ENCODE results near the gene VEGFA. TPM values are rescaled to one million over a fixed set of nuclear protein-coding genes. Genes with fewer than 3 reads are reported as not detected.
A peak's percentile ranks its signal among the peaks of the same experiment; 100 is the strongest.

VEGFA gene
- total RNA-seq, 6 donors from 2014 or later: 129 to 564 (median 261) TPM

GRCh38 chr6:43748765-43749164, 21.2 kb upstream of the VEGFA start:
- Histone ChIP-seq H3K36me3 (no peaks in the 10 kb centered on the region), H3K9me3 (no peaks in the 10 kb centered on the region), H3K4me1 (peaks cover 0 to 11% (median 0%) of the 10 kb centered on the region in 4 donors), H3K4me3 (no peak overlapping the region), H3K27me3 (no peaks in the 10 kb centered on the region), H3K27ac (no peak overlapping the region)
- DNase-seq (no peak), ATAC-seq (ENCODE audit: low FRiP score in 2 of 2) (no peak)
- TF ChIP-seq EP300 (IDR thresholded peaks at IDR 0.05) (no peak), CTCF (IDR thresholded peaks at IDR 0.05) (no peak), POLR2AphosphoS5 (IDR thresholded peaks at IDR 0.05) (no peak), POLR2A (IDR thresholded peaks at IDR 0.05) (no peak)
- 98% methylated on average over 2 of the region's 2 CpGs for WGBS, 2 donors

GRCh38 chr6:43749461-43749860, 20.6 kb upstream of the VEGFA start:
- H3K9me3 ChIP-seq: no peaks in the 10 kb centered on the region
- 84 to 97% methylated on average over 2 of the region's 2 CpGs for WGBS, 2 donors
- TF ChIP-seq CTCF (IDR thresholded peaks at IDR 0.05) (no peak), EP300 (IDR thresholded peaks at IDR 0.05) (no peak), POLR2A (IDR thresholded peaks at IDR 0.05) (no peak), POLR2AphosphoS5 (IDR thresholded peaks at IDR 0.05) (no peak)
- H3K27me3 ChIP-seq: no peaks in the 10 kb centered on the region
- ATAC-seq (ENCODE audit: low FRiP score in 2 of 2) (no peak), DNase-seq (no peak)
- H3K4me3 ChIP-seq: no peak overlapping the region
- no peak overlapping the region for H3K27ac ChIP-seq
- peaks cover 0 to 8% (median 0%) of the 10 kb centered on the region in 4 donors for H3K4me1 ChIP-seq
- H3K36me3 ChIP-seq: no peaks in the 10 kb centered on the region

GRCh38 chr6:43750622-43751021, 19.4 kb upstream of the VEGFA start:
- H3K36me3 ChIP-seq: no peaks in the 10 kb centered on the region
- no peak overlapping the region for H3K4me3 ChIP-seq
- WGBS, 2 donors: 83 to 88% methylated on average over 3 of the region's 3 CpGs
- TF ChIP-seq CTCF (IDR thresholded peaks at IDR 0.05) (no peak), POLR2AphosphoS5 (IDR thresholded peaks at IDR 0.05) (no peak), EP300 (IDR thresholded peaks at IDR 0.05) (no peak), POLR2A (IDR thresholded peaks at IDR 0.05) (no peak)
- no peak for DNase-seq
- no peaks in the 10 kb centered on the region for H3K9me3 ChIP-seq
- no peaks in the 10 kb centered on the region for H3K27me3 ChIP-seq
- H3K4me1 ChIP-seq: no peaks in the 10 kb centered on the region
- no peak for ATAC-seq (ENCODE audit: low FRiP score in 2 of 2)
- H3K27ac ChIP-seq: no peak overlapping the region

- Histone ChIP-seq H3K27me3 (no peaks in the 10 kb centered on the region), H3K4me1 (peaks cover under 1 to 8% (median 4%) of the 10 kb centered on the region in 4 donors), H3K36me3 (no peaks in the 10 kb centered on the region), H3K9me3 (no peaks in the 10 kb centered on the region), H3K4me3 (no peak overlapping the region), H3K27ac (no peak overlapping the region)
- 86 to 95% methylated on average over 3 of the region's 3 CpGs for WGBS, 2 donors
- peak in 1 of 2 donors; percentile 3 for DNase-seq
- no peak for ATAC-seq (ENCODE audit: low FRiP score in 2 of 2)
- no peak for TF ChIP-seq POLR2A (IDR thresholded peaks at IDR 0.05)
- no peak for TF ChIP-seq CTCF (IDR thresholded peaks at IDR 0.05)
- TF ChIP-seq POLR2AphosphoS5 (IDR thresholded peaks at IDR 0.05): no peak
- no peak for TF ChIP-seq EP300 (IDR thresholded peaks at IDR 0.05)
These were observed 16.3 kb upstream of the VEGFA start for GRCh38 chr6:43753570-43754183.
